Erythroblast (primary cell): ENCODE results near the gene CLCN5.

Experiments used
- GATA1 ChIP-seq: IDR thresholded peaks from 2 replicates; pipeline ENCODE4 v1.6.1; 2011; ENCODE audit warnings: low read depth, mild to moderate bottlenecking, control low read depth, low read length, moderate library complexity
- POLR2A ChIP-seq: IDR thresholded peaks from 2 replicates; pipeline ENCODE4 v1.6.1; 2011; ENCODE audit warnings: mild to moderate bottlenecking, low read length

- TF ChIP-seq POLR2A (no peak), GATA1 (no peak)
Measured at GRCh38 chrX:49987651-49988050, 65.3 kb downstream of the CLCN5 start.
